Immature natural killer cell (primary cell): ENCODE data around the gene ASH1L. TPM values are rescaled to one million over a fixed set of nuclear protein-coding genes. Genes with fewer than 3 reads are reported as not detected.
A peak's percentile ranks its signal among the peaks of the same experiment; 100 is the strongest.
"Not testable (repeated sequence)": the region's sequence is repeated elsewhere in the genome, so short reads cannot be mapped to it uniquely, and the experiment has no call there.

ENCODE experiments used
- DNase-seq, 3 donors: peaks; one replicate each; pipeline ENCODE4 v3.0.0; 2022; ENCODE audit warnings: mixed read lengths in 1 of 3
- H3K27ac Mint-ChIP-seq, 6 donors: one replicate each; pipeline ENCODE4 v1.8.0; 2020; ENCODE audit warnings: mixed read lengths in 6 of 6, mild to moderate bottlenecking in 5 of 6, inconsistent platforms in 4 of 6, moderate library complexity in 3 of 6
- H3K27me3 Mint-ChIP-seq, 3 donors: one replicate each; pipeline ENCODE4 v1.8.0; 2020 to 2021; ENCODE audit warnings: low read depth in 3 of 3, mild to moderate bottlenecking in 3 of 3, mixed read lengths in 3 of 3, moderate library complexity in 3 of 3, inconsistent platforms in 1 of 3
- H3K36me3 Mint-ChIP-seq, 3 donors: one replicate each; pipeline ENCODE4 v1.8.0; 2020; ENCODE audit warnings: mixed read lengths in 3 of 3, inconsistent platforms in 2 of 3, mild to moderate bottlenecking in 2 of 3
- H3K4me1 Mint-ChIP-seq, 2 donors: one replicate each; pipeline ENCODE4 v1.8.0; 2020; ENCODE audit warnings: inconsistent platforms in 2 of 2, mild to moderate bottlenecking in 2 of 2, mixed read lengths in 2 of 2, moderate library complexity in 1 of 2
- H3K4me3 Mint-ChIP-seq, 5 donors: one replicate each; pipeline ENCODE4 v1.8.0; 2020; ENCODE audit warnings: mild to moderate bottlenecking in 5 of 5, mixed read lengths in 5 of 5, inconsistent platforms in 3 of 5, moderate library complexity in 3 of 5
- H3K9me3 Mint-ChIP-seq, 6 donors: one replicate each; pipeline ENCODE4 v1.8.0; 2020; ENCODE audit warnings: mild to moderate bottlenecking in 6 of 6, mixed read lengths in 6 of 6, inconsistent platforms in 4 of 6, moderate library complexity in 3 of 6
- polyA plus RNA-seq, 3 donors: library from polyadenylated mRNA; unstranded; fragments of 300-500 nt; fragmentation: Illumina TruSeq; gene quantifications; one replicate each; pipeline ENCODE4 v1.2.3, GENCODE V29; 2021

ASH1L gene
- polyA plus RNA-seq, 3 donors from 2014 or later = 3.8 to 27.0 (median 6.0) TPM

- not testable (repeated sequence) for DNase-seq, H3K9me3 Mint-ChIP-seq, H3K27ac Mint-ChIP-seq, H3K4me1 Mint-ChIP-seq, H3K4me3 Mint-ChIP-seq, H3K27me3 Mint-ChIP-seq, H3K36me3 Mint-ChIP-seq
Observed at GRCh38 chr1:155575608-155576007, 13.0 kb upstream of the ASH1L start.

GRCh38 chr1:155574077-155574476 lies 11.5 kb upstream of the ASH1L start:
- Mint-ChIP-seq H3K4me1 (peaks cover 0 to 9% of the 10 kb centered on the region in 2 donors), H3K4me3 (no peak overlapping the region), H3K27me3 (no peaks in the 10 kb centered on the region), H3K36me3 (no peaks in the 10 kb centered on the region), H3K27ac (no peak overlapping the region), H3K9me3 (no peaks in the 10 kb centered on the region)
- no peak for DNase-seq

- Mint-ChIP-seq H3K27me3 (no peaks in the 10 kb centered on the region), H3K4me1 (peaks cover 5 to 15% of the 10 kb centered on the region in 2 donors), H3K4me3 (no peak overlapping the region), H3K9me3 (no peaks in the 10 kb centered on the region), H3K36me3 (no peaks in the 10 kb centered on the region), H3K27ac (no peak overlapping the region)
- DNase-seq = no peak
Observed at GRCh38 chr1:155570593-155570990, 8.0 kb upstream of the ASH1L start.

- Mint-ChIP-seq H3K4me1 (peaks cover 8 to 20% of the 10 kb centered on the region in 2 donors), H3K4me3 (no peak overlapping the region), H3K27me3 (no peaks in the 10 kb centered on the region), H3K36me3 (no peaks in the 10 kb centered on the region), H3K27ac (no peak overlapping the region), H3K9me3 (no peaks in the 10 kb centered on the region)
- DNase-seq = no peak
Observed at GRCh38 chr1:155569988-155570592, 7.5 kb upstream of the ASH1L start.

- Mint-ChIP-seq H3K4me1 (peaks cover 45 to 50% of the 10 kb centered on the region in 2 donors), H3K27ac (peak overlapping the region; percentile 92 to 100 (median 98)), H3K4me3 (peak overlapping the region; percentile 98 to 99 (median 99)), H3K27me3 (peaks cover 14 to 20% (median 17%) of the 10 kb centered on the region in 3 donors)
- H3K36me3 Mint-ChIP-seq, H3K9me3 Mint-ChIP-seq: not testable (repeated sequence)
- DNase-seq = peak in 2 of 3 donors; percentile 7 to 21
Observed at GRCh38 chr1:155563377-155564022, 897 bp upstream of the ASH1L start.

GRCh38 chr1:155561779-155562580 lies 623 bp downstream of the ASH1L start:
- H3K4me1 Mint-ChIP-seq = peaks cover 52 to 57% of the 10 kb centered on the region in 2 donors
- not testable (repeated sequence) for H3K36me3 Mint-ChIP-seq, H3K9me3 Mint-ChIP-seq, DNase-seq
- H3K27me3 Mint-ChIP-seq = peaks cover 14 to 20% (median 17%) of the 10 kb centered on the region in 3 donors
- H3K4me3 Mint-ChIP-seq = peak overlapping the region; percentile 98 to 99 (median 99)
- H3K27ac Mint-ChIP-seq = peak overlapping the region; percentile 85 to 100 (median 94)

- no peak for DNase-seq
- H3K27ac Mint-ChIP-seq = no peak overlapping the region
- H3K9me3 Mint-ChIP-seq = no peaks in the 10 kb centered on the region
- H3K4me1 Mint-ChIP-seq = peaks cover 38 to 56% of the 10 kb centered on the region in 2 donors
- no peaks in the 10 kb centered on the region for H3K36me3 Mint-ChIP-seq
- H3K27me3 Mint-ChIP-seq = peaks cover 0 to 3% (median 0%) of the 10 kb centered on the region in 3 donors
- no peak overlapping the region for H3K4me3 Mint-ChIP-seq
Observed at GRCh38 chr1:155555915-155556314, 6.7 kb downstream of the ASH1L start.

GRCh38 chr1:155553349-155553748 lies 9.3 kb downstream of the ASH1L start:
- no peaks in the 10 kb centered on the region for H3K9me3 Mint-ChIP-seq
- H3K4me3 Mint-ChIP-seq = peak overlapping the region in 1 of 5 donors; percentile 11
- peak overlapping the region in 5 of 6 donors; percentile 4 to 84 (median 58) for H3K27ac Mint-ChIP-seq
- DNase-seq = no peak
- peaks cover 36 to 64% of the 10 kb centered on the region in 2 donors for H3K4me1 Mint-ChIP-seq
- H3K36me3 Mint-ChIP-seq = no peaks in the 10 kb centered on the region
- peaks cover 0 to 3% (median 0%) of the 10 kb centered on the region in 3 donors for H3K27me3 Mint-ChIP-seq

GRCh38 chr1:155548706-155549105 lies 13.9 kb downstream of the ASH1L start:
- Mint-ChIP-seq H3K4me1 (peaks cover 42 to 78% of the 10 kb centered on the region in 2 donors), H3K4me3 (no peak overlapping the region), H3K27ac (peak overlapping the region in 3 of 6 donors; percentile 17 to 38 (median 18)), H3K36me3 (no peaks in the 10 kb centered on the region), H3K9me3 (no peaks in the 10 kb centered on the region), H3K27me3 (peaks cover 0 to 3% (median 0%) of the 10 kb centered on the region in 3 donors)
- DNase-seq = no peak

GRCh38 chr1:155540000-155540874 lies 22.4 kb downstream of the ASH1L start:
- peak overlapping the region; percentile 15 to 59 (median 39) for H3K4me3 Mint-ChIP-seq
- no peaks in the 10 kb centered on the region for H3K9me3 Mint-ChIP-seq
- H3K27me3 Mint-ChIP-seq = peaks cover 0 to 2% (median 2%) of the 10 kb centered on the region in 3 donors
- no peak for DNase-seq
- peaks cover 47 to 60% of the 10 kb centered on the region in 2 donors for H3K4me1 Mint-ChIP-seq
- H3K27ac Mint-ChIP-seq = peak overlapping the region; percentile 5 to 86 (median 74)
- H3K36me3 Mint-ChIP-seq = no peaks in the 10 kb centered on the region

- H3K9me3 Mint-ChIP-seq = no peaks in the 10 kb centered on the region
- peaks cover 0 to 2% (median 0%) of the 10 kb centered on the region in 3 donors for H3K27me3 Mint-ChIP-seq
- peak overlapping the region in 1 of 5 donors; percentile 42 for H3K4me3 Mint-ChIP-seq
- DNase-seq = no peak
- H3K4me1 Mint-ChIP-seq = peaks cover 63 to 82% of the 10 kb centered on the region in 2 donors
- H3K36me3 Mint-ChIP-seq = peaks cover 0 to 4% (median 0%) of the 10 kb centered on the region in 3 donors
- peak overlapping the region; percentile 56 to 92 (median 81) for H3K27ac Mint-ChIP-seq
Observed at GRCh38 chr1:155537193-155537592, 25.4 kb downstream of the ASH1L start.

GRCh38 chr1:155531624-155532023 lies 31.0 kb downstream of the ASH1L start:
- no peaks in the 10 kb centered on the region for H3K9me3 Mint-ChIP-seq
- H3K4me1 Mint-ChIP-seq = peaks cover 47 to 63% of the 10 kb centered on the region in 2 donors
- DNase-seq = no peak
- no peak overlapping the region for H3K27ac Mint-ChIP-seq
- H3K36me3 Mint-ChIP-seq = peaks cover 0 to 4% (median 0%) of the 10 kb centered on the region in 3 donors
- no peak overlapping the region for H3K4me3 Mint-ChIP-seq
- no peaks in the 10 kb centered on the region for H3K27me3 Mint-ChIP-seq

GRCh38 chr1:155529929-155530328 lies 32.7 kb downstream of the ASH1L start:
- no peak overlapping the region for H3K4me3 Mint-ChIP-seq
- H3K36me3 Mint-ChIP-seq = peaks cover 0 to 4% (median 0%) of the 10 kb centered on the region in 3 donors
- H3K27ac Mint-ChIP-seq = peak overlapping the region in 2 of 6 donors; percentile 42 to 51
- H3K4me1 Mint-ChIP-seq = peaks cover 39 to 57% of the 10 kb centered on the region in 2 donors
- no peak for DNase-seq
- no peaks in the 10 kb centered on the region for H3K27me3 Mint-ChIP-seq
- H3K9me3 Mint-ChIP-seq = no peaks in the 10 kb centered on the region
